ENCODE results near the gene ZDHHC5.

Gene ZDHHC5

GRCh38 chr11:57638005-57638781 lies 29.7 kb upstream of the ZDHHC5 start:
- TF ChIP-seq GATA1 (IDR thresholded peaks at IDR 0.05; ENCODE audit: low read depth, low read length) (no peak), POLR2A (IDR thresholded peaks at IDR 0.05; ENCODE audit: low read length) (no peak)
- DNase-seq, result peak in 1 of 2 experiments; percentile 54

GRCh38 chr11:57638811-57639320 lies 29.0 kb upstream of the ZDHHC5 start:
- TF ChIP-seq GATA1 (IDR thresholded peaks at IDR 0.05; ENCODE audit: low read depth, low read length) (no peak), POLR2A (IDR thresholded peaks at IDR 0.05; ENCODE audit: low read length) (no peak)

DNA sequence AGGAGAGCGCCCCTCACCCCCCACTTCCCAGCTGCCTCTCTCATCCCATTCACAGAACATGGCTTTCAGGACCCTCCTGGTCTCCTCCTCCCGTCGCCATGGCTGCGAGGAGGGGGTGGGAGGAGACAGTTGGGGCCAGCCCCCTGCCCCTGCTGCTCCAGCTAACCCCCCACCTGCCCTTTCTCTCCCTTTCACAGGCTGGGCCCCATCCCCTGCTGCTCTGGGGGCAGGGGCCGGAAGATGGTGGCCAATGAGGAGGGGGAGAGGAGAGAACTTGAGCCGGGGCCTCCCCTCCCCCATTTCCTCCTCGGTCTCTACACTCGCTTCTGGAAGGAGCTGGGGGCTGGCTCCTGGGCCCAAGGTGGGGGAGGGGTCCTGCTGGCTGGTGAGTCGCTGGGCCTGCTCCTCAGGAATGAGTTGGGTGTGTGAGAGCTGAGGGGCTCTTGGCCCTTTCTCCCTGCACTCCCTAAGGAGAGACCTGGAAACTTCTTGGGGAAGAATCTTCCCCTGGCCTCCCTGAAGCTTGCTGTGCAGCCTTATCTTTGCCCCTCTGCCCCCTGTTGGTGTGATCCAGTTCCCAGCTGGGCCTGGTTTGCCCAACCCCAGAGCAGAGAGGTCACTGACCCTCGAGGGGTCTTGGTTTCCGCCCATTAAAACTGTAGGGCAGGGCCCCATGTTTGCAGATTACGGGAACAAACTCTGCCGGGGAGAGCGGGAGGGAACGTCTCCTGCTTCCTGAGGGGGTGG lies 28.4 kb upstream of the ZDHHC5 start:
- peak; percentile 43 to 49 for DNase-seq
- TF ChIP-seq GATA1 (IDR thresholded peaks at IDR 0.05; ENCODE audit: low read depth, low read length), result no peak
- TF ChIP-seq POLR2A (IDR thresholded peaks at IDR 0.05; ENCODE audit: low read length), result no peak

More at GRCh38 chr11:57638811-57639320, 29.0 kb upstream of the ZDHHC5 start:
- DNase-seq, result peak; percentile 34 to 59

- no peak for TF ChIP-seq POLR2A (IDR thresholded peaks at IDR 0.05; ENCODE audit: low read length)
- TF ChIP-seq GATA1 (IDR thresholded peaks at IDR 0.05; ENCODE audit: low read depth, low read length), result no peak
- DNase-seq, result no peak
These were observed 27.7 kb upstream of the ZDHHC5 start for GRCh38 chr11:57640068-57640800.

DNA sequence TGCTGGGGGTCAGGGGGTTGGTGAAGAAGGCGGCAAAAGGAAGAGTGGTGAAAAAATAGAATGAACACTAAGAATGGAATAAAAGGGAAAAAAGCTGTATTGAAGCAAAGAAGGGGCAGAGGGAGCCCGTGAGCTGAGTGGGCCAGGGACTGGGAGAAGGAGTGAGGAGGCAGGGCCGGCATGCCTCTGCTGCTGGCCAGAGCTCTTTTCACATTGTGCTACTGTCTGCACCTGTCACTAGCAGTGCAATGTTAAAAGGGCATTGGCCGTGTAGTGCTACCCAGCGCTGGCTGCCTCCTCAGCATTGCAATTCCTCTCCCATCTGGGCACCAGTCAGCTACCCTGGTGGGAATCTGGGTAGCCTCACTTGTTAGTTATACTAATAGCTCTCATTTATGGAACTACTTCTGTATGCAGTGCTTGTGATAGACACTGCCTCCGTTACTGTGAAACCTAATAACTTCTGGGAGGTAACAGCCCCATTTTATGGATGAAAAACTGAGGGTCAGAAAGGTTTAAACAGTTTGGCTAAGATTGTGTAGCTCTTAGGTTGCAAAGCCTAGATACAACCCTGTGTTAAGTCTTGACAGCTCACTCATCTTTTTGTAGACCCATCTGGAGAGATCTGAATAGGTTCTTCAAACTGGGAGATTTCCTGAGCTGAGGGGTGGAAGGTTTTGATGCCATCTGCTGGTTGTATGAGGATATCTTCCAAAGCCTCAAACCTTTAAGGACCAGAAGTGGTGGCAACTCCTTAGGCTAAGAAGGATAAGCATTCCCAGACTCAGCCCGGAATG lies 26.7 kb upstream of the ZDHHC5 start:
- DNase-seq, result peak; percentile 63 to 65
- peak; percentile 26 for TF ChIP-seq POLR2A (IDR thresholded peaks at IDR 0.05; ENCODE audit: low read length)
- no peak for TF ChIP-seq GATA1 (IDR thresholded peaks at IDR 0.05; ENCODE audit: low read depth, low read length)

GRCh38 chr11:57643802-57644201 lies 24.1 kb upstream of the ZDHHC5 start:
- DNase-seq, result no peak
- TF ChIP-seq GATA1 (IDR thresholded peaks at IDR 0.05; ENCODE audit: low read depth, low read length), result no peak
- peak; percentile 33 for TF ChIP-seq POLR2A (IDR thresholded peaks at IDR 0.05; ENCODE audit: low read length)

DNA sequence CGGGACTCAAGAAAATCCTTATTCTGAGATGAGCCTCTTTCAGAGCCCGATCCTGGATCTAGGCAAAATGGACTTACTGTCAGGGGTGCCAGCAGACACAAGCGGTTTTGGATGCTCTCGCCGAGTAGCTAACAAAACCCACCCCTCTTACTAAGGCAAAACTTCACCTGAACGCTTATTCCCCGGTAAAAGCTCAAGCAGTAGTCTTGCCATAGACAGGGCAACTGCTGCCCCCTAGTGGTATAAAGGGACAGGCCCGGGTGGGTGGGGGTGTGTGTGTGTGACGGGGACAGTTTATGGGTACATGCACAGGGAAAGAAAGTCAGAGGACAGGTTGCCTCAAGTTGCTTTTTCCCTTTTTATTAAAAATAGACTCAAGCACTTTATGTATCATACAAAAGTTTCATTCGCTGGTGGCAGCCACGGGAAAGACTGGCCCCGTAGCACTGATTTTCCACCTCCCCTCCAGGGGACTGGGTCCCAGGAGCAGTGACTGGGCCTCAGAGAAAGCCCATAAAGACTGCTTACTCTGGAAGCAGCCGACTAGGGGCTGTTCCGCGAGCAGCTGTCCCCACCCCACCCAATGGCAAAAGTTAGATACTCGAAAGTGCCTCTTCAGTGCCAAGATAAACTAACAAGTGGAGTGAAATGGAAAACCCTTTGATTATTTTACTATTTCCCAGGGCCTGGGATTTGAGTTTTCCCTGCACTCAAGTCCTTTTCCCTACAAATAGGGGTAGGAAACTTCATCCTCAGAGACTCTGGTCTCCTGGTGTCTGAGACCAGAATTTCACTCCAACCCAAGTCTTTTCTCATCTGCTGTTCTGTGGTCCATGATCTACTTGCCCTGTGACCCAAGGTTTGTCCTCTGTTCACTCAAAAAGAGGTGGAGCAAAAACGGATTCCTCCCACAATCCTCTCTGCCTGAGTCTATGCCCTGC lies 22.9 kb upstream of the ZDHHC5 start:
- TF ChIP-seq GATA1 (IDR thresholded peaks at IDR 0.05; ENCODE audit: low read depth, low read length), result no peak
- peak; percentile 1 for TF ChIP-seq POLR2A (IDR thresholded peaks at IDR 0.05; ENCODE audit: low read length)
- DNase-seq, result peak; percentile 83 to 90

- DNase-seq, result peak; percentile 26 to 47
- TF ChIP-seq GATA1 (IDR thresholded peaks at IDR 0.05; ENCODE audit: low read depth, low read length) (no peak), POLR2A (IDR thresholded peaks at IDR 0.05; ENCODE audit: low read length) (peak; percentile 29)
These were observed 22.2 kb upstream of the ZDHHC5 start for GRCh38 chr11:57645689-57646085.

DNA sequence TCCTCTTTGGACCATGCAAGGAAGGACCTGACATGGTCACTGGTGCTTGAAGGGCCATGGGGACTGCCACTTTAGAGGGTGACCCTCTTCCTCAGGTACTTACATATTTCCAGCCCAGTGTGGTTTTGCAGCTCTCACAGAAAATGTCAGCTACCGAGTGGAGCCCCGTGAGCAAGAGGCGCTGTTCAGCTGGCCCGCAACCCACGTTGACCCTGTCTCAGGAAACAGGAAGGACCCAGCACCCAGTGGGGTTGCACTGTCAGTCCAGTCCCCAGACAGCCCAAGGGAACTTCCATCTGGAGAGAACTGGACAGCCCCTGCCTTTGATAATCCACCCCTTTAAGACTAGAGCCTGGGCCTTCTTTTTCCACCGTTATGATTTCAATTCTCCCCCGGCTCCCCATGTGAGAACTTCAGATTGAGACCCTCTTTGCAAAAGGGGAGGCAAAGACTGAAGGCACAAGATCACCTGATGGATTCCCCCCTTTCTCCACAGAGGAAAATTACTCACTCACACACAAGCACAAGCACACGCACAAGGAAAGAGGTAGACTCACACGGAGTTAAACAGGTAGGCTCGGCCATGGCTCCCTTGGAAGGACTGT lies 21.6 kb upstream of the ZDHHC5 start:
- DNase-seq, result peak in 1 of 2 experiments; percentile 52
- TF ChIP-seq POLR2A (IDR thresholded peaks at IDR 0.05; ENCODE audit: low read length), result no peak
- TF ChIP-seq GATA1 (IDR thresholded peaks at IDR 0.05; ENCODE audit: low read depth, low read length), result no peak

DNA sequence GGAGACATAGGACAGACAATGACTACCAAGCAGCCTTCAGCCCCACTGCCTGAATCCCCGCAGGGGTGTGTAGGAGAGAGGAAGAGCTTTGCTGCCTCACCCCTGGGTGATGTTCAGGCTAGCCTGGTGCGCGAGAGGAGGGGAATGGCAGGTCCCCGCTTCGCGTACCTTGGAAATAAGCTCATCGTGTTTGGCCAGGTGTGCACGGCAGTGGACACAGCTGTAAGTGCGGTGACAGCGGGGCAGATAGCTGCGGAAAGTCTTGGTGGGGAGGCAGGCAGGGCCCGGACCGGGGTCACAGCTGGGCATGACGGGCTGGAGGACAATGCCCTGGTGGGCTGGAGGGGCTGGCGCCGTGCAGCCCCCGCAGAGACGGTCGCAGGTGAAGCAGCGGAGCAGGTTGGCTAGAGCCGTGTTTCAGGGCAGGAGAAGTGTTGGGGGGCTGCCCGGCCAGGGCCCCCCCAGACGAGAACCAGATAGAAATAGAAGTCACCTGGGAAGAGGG lies 21.1 kb upstream of the ZDHHC5 start:
- no peak for TF ChIP-seq GATA1 (IDR thresholded peaks at IDR 0.05; ENCODE audit: low read depth, low read length)
- no peak for TF ChIP-seq POLR2A (IDR thresholded peaks at IDR 0.05; ENCODE audit: low read length)
- DNase-seq, result peak; percentile 52 to 64

DNA sequence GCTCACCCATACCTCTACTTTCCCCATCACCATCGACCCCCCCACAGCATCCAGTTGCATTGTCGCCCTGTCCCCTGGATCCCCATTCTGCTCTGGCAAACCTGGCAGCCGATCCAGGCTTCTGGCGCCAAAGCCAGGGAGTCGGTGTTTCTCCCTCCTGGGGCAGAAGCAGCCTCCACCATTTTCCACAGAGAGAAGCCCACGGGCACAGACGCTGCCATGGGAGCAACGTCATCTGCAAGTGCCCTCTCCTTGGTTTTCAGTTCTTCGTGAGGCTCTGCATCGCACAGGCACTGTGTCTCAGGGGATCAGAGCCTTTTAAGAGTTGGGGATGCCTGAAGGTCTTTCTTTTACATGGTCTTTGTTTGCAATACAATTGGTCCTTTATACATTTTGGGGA lies 20.5 kb upstream of the ZDHHC5 start:
- TF ChIP-seq GATA1 (IDR thresholded peaks at IDR 0.05; ENCODE audit: low read depth, low read length) (no peak), POLR2A (IDR thresholded peaks at IDR 0.05; ENCODE audit: low read length) (no peak)
- peak; percentile 42 to 66 for DNase-seq

Measured in erythroblast (primary cell).